ENCODE data around the gene TOP2A. TPM values are rescaled to one million over a fixed set of nuclear protein-coding genes. Genes with fewer than 3 reads are reported as not detected.

TOP2A gene
- total RNA-seq, 4 donors from 2014 or later = 5.7 to 11.9 (median 8.2) TPM

DNA sequence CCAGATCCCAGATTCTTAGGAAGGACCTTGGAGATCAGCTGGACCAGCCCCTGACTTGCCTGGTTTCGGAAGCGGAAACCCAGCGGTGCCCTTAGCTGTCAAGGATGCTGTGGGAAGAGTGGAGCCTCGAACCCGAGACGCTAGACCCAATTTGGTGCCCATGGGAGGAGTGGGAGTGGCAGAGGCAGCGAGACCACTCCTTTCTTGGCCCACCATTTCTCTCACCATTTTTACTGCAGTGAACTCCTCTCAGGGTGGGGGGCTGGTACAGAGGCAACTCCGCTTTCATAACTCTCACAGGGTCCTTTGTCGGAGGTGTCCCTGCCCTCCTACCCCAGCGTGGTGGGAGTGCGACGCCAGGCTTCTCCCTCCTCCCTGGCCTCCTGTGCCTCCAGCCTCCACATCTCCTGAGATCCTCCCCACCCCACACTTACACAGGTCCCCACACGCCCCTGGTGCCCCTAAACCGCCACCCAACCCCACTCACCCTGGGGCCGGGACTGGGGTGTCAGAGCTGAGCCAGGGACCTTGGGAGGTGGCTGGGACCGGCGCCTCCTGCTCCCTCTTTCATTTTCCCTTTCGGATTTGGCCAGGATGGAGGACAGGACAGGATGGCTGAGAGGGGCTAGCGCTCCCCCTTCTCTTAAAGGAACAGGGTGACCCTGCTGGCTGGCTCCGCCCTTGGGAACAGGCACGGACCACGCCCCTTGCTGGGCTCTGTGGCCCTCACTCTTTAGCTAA lies 53.4 kb downstream of the TOP2A start, which contains the start of gene GJD3:
TSS of gene GJD3 (minus strand) at position 617 of the 741 bp plus-strand sequence. CDS start 922 bp downstream, outside the sequence.
- no peak for DNase-seq (ENCODE audit: low spot score in 2 of 2)
- H3K4me3 ChIP-seq (ENCODE audit: low read depth, poor library complexity, severe bottlenecking) = no peak within 1 kb of the TSS
- intact Hi-C loops (cut with DNase I; ENCODE audit: low total_unique reads) = loop anchor here (5.0 to 10.0 kb wide), 2 partner anchors 51 to 168 kb away; partner anchors contain the start of gene TOP2A
- TF ChIP-seq, protein P1, sequence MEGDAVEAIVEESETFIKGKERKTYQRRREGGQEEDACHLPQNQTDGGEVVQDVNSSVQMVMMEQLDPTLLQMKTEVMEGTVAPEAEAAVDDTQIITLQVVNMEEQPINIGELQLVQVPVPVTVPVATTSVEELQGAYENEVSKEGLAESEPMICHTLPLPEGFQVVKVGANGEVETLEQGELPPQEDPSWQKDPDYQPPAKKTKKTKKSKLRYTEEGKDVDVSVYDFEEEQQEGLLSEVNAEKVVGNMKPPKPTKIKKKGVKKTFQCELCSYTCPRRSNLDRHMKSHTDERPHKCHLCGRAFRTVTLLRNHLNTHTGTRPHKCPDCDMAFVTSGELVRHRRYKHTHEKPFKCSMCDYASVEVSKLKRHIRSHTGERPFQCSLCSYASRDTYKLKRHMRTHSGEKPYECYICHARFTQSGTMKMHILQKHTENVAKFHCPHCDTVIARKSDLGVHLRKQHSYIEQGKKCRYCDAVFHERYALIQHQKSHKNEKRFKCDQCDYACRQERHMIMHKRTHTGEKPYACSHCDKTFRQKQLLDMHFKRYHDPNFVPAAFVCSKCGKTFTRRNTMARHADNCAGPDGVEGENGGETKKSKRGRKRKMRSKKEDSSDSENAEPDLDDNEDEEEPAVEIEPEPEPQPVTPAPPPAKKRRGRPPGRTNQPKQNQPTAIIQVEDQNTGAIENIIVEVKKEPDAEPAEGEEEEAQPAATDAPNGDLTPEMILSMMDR (IDR thresholded peaks at IDR 0.05) = no peak
- no peak for TF ChIP-seq POLR2A (IDR thresholded peaks at IDR 0.05)
- whole genome bisulfite sequencing, 2 donors = 62 to 69% methylated on average over 20 to 22 of the region's 22 CpGs

DNA sequence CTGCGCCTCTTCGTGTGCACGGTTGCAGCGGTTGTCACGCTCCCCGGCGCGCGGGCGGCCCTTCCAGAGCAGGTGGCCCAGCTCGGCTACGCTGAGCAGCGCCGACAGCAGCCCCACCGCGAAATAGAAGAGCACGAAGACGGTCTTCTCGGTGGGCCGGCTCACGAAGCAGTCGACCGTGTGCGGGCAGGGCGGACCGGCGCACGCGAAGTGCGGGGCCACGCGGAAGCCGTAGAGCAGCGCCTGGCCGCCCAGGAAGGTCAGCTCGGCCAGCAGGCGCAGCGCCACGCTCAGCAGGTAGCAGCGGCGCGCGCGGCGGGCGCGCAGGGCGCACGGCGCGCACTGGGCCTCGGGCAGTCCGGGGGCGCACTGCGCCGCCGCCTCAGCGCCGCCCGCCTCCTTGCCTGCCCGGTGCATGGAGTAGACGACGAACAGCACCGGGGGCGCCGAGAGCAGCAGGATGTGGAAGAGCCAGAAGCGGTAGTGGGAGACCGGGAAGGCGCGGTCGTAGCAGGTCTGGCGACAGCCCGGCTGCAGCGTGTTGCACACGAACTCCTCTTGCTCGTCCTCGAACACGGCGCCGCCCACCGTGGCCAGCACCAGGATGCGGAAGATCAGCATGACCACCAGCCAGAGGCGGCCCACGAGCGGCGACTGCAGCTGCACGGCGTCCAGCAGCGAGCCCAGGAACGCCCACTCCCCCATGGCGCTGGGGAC lies 54.4 kb downstream of the TOP2A start:
- WGBS, 2 donors = 0 to 19% methylated on average over 19 to 52 of the region's 91 CpGs
- H3K4me3 ChIP-seq (ENCODE audit: low read depth, poor library complexity, severe bottlenecking) = peak overlapping the region; percentile 28
- intact Hi-C loops (cut with DNase I; ENCODE audit: low total_unique reads) = loop anchor here (5.0 to 10.0 kb wide), 2 partner anchors 52 to 169 kb away; partner anchors contain the start of gene TOP2A
- DNase-seq (ENCODE audit: low spot score in 2 of 2) = no peak
- TF ChIP-seq, protein P1 (IDR thresholded peaks at IDR 0.05) = no peak
- TF ChIP-seq POLR2A (IDR thresholded peaks at IDR 0.05) = no peak

- TF ChIP-seq, protein P1 (IDR thresholded peaks at IDR 0.05) = no peak
- no peak for TF ChIP-seq POLR2A (IDR thresholded peaks at IDR 0.05)
- peak in 1 of 2 donors; percentile 94 for DNase-seq (ENCODE audit: low spot score in 2 of 2)
- intact Hi-C loops (cut with DNase I; ENCODE audit: low total_unique reads) = loop anchor here (5.0 to 10.0 kb wide), 2 partner anchors 52 to 170 kb away; partner anchors contain the start of gene TOP2A
- WGBS, 2 donors = 1% methylated on average over 13 to 15 of the region's 58 CpGs
- H3K4me3 ChIP-seq (ENCODE audit: low read depth, poor library complexity, severe bottlenecking) = peak overlapping the region; percentile 28
These were observed 55.0 kb downstream of the TOP2A start for GRCh38 chr17:40362696-40363110.

- no peak for DNase-seq (ENCODE audit: low spot score in 2 of 2)
- no peak overlapping the region for H3K4me3 ChIP-seq (ENCODE audit: low read depth, poor library complexity, severe bottlenecking)
- WGBS, 2 donors = 72 to 75% methylated on average over 17 to 21 of the region's 24 CpGs
- TF ChIP-seq, protein P1 (IDR thresholded peaks at IDR 0.05) = no peak
- TF ChIP-seq POLR2A (IDR thresholded peaks at IDR 0.05) = no peak
- intact Hi-C loops (cut with DNase I; ENCODE audit: low total_unique reads) = loop anchor here (5.0 to 10.0 kb wide), 2 partner anchors 53 to 170 kb away; partner anchors contain the start of gene TOP2A
These were observed 55.6 kb downstream of the TOP2A start for GRCh38 chr17:40361925-40362695.
